Astrocyte (in vitro differentiated cells and primary cell): ENCODE data around the gene MFSD11. TPM values are rescaled to one million over a fixed set of nuclear protein-coding genes. Genes with fewer than 3 reads are reported as not detected.
"Not testable (repeated sequence)": the region's sequence is repeated elsewhere in the genome, so short reads cannot be mapped to it uniquely, and the experiment has no call there.

Source experiments
- DNase-seq: peaks from one replicate; pipeline ENCODE4 v3.0.0-alpha.2; 2010; ENCODE audit warnings: low read depth
- FAIRE-seq: peaks from 2 replicates; lab custom pipeline; 2011; peaks lifted over from hg19 to GRCh38; lab: Jason Lieb, UNC
- H2AFZ ChIP-seq: 2 replicates; pipeline ENCODE4 v1.6.0; 2012; ENCODE audit warnings: low read depth, low read length, inconsistent platforms
- H3K27ac ChIP-seq: 2 replicates; pipeline ENCODE4 v1.5.1; 2011; ENCODE audit warnings: low read depth, low read length, inconsistent platforms
- H3K27me3 ChIP-seq: 2 replicates; pipeline ENCODE4 v1.6.0; 2011; ENCODE audit warnings: low read length, inconsistent platforms; ENCODE audit not compliant: insufficient read depth
- H3K36me3 ChIP-seq: 2 replicates; pipeline ENCODE4 v1.5.1; 2011; ENCODE audit warnings: low read length, inconsistent platforms; ENCODE audit not compliant: insufficient read depth
- H3K4me1 ChIP-seq: 2 replicates; pipeline ENCODE4 v1.5.1; 2011; ENCODE audit warnings: low read length, inconsistent platforms; ENCODE audit not compliant: insufficient read depth
- H3K4me2 ChIP-seq: 2 replicates; pipeline ENCODE4 v1.6.0; 2012; ENCODE audit warnings: low read length, inconsistent platforms
- H3K4me3 ChIP-seq: 2 replicates; pipeline ENCODE4 v1.5.1; 2011; ENCODE audit warnings: low read depth, mild to moderate bottlenecking, low read length, inconsistent platforms; ENCODE audit not compliant: insufficient read depth
- H3K79me2 ChIP-seq: 2 replicates; pipeline ENCODE4 v1.6.0; 2012; ENCODE audit warnings: mild to moderate bottlenecking, low read length, inconsistent platforms; ENCODE audit not compliant: insufficient read depth
- H3K9ac ChIP-seq: 2 replicates; pipeline ENCODE4 v1.6.0; 2012; ENCODE audit warnings: mild to moderate bottlenecking, low read length, inconsistent platforms
- H3K9me3 ChIP-seq: 2 replicates; pipeline ENCODE4 v1.5.1; 2012; ENCODE audit warnings: low read depth, mild to moderate bottlenecking, low read length, inconsistent platforms; ENCODE audit not compliant: insufficient read depth
- H4K20me1 ChIP-seq: 2 replicates; pipeline ENCODE4 v1.6.0; 2012; ENCODE audit warnings: low read length, inconsistent platforms; ENCODE audit not compliant: insufficient read depth
- H3K27ac Mint-ChIP-seq: one replicate; pipeline ENCODE4 v1.8.0; 2021; ENCODE audit warnings: mild to moderate bottlenecking, mixed read lengths; ENCODE audit not compliant: unreplicated experiment
- H3K27me3 Mint-ChIP-seq: one replicate; pipeline ENCODE4 v1.8.0; 2021; ENCODE audit warnings: low read depth, mixed read lengths; ENCODE audit not compliant: unreplicated experiment
- H3K36me3 Mint-ChIP-seq: one replicate; pipeline ENCODE4 v1.8.0; 2021; ENCODE audit warnings: low read depth, mixed read lengths; ENCODE audit not compliant: unreplicated experiment
- H3K4me1 Mint-ChIP-seq: one replicate; pipeline ENCODE4 v1.8.0; 2021; ENCODE audit warnings: low read depth, mixed read lengths; ENCODE audit not compliant: unreplicated experiment
- H3K4me3 Mint-ChIP-seq: one replicate; pipeline ENCODE4 v1.8.0; 2021; ENCODE audit warnings: mild to moderate bottlenecking, moderate library complexity, mixed read lengths; ENCODE audit not compliant: unreplicated experiment
- H3K9me3 Mint-ChIP-seq: one replicate; pipeline ENCODE4 v1.8.0; 2021; ENCODE audit warnings: mild to moderate bottlenecking, mixed read lengths; ENCODE audit not compliant: unreplicated experiment
- CTCF ChIP-seq: IDR thresholded peaks from 2 replicates; pipeline ENCODE4 v1.5.1; 2011; ENCODE audit warnings: low read depth, mild to moderate bottlenecking, inconsistent platforms, low read length, moderate library complexity; ENCODE audit not compliant: insufficient read depth
- EZH2 ChIP-seq: IDR thresholded peaks from 2 replicates; pipeline ENCODE4 v1.6.1; 2012; ENCODE audit warnings: mild to moderate bottlenecking, low read length, inconsistent platforms; ENCODE audit not compliant: insufficient read depth
- total RNA-seq: library from RNA; stranded (reverse); gene quantifications from 2 replicates; pipeline ENCODE4 v1.2.1, GENCODE V29; 2021

The MFSD11 gene
- total RNA-seq, 1 donor from 2014 or later, result 20.9 TPM

GRCh38 chr17:76784926-76785325 lies 47.0 kb downstream of the MFSD11 start:
- TF ChIP-seq EZH2 (no peak), CTCF (no peak)
- Histone ChIP-seq H3K4me1 (no peaks in the 10 kb centered on the region), H4K20me1 (no peaks in the 10 kb centered on the region), H3K79me2 (no peaks in the 10 kb centered on the region), H3K9me3 (no peaks in the 10 kb centered on the region), H3K27me3 (no peaks in the 10 kb centered on the region), H3K36me3 (peaks cover 2% of the 10 kb centered on the region), H3K4me3 (no peak overlapping the region), H3K9ac (no peak overlapping the region), H3K4me2 (no peak overlapping the region), H2AFZ (no peak overlapping the region), H3K27ac (no peak overlapping the region)
- FAIRE-seq (no peak), DNase-seq (no peak)
- H3K36me3 Mint-ChIP-seq, result peaks cover 1% of the 10 kb centered on the region
- H3K9me3 Mint-ChIP-seq, result no peaks in the 10 kb centered on the region
- no peak overlapping the region for H3K4me3 Mint-ChIP-seq
- H3K27me3 Mint-ChIP-seq, result no peaks in the 10 kb centered on the region
- peaks cover 10% of the 10 kb centered on the region for H3K4me1 Mint-ChIP-seq
- no peak overlapping the region for H3K27ac Mint-ChIP-seq

- not testable (repeated sequence) for H3K27me3 ChIP-seq, H3K9ac ChIP-seq, H3K27ac ChIP-seq, H3K4me1 ChIP-seq, H3K4me3 Mint-ChIP-seq, FAIRE-seq, H3K9me3 ChIP-seq, H3K9me3 Mint-ChIP-seq, H3K27ac Mint-ChIP-seq, H2AFZ ChIP-seq, DNase-seq, H3K79me2 ChIP-seq, H4K20me1 ChIP-seq, H3K36me3 Mint-ChIP-seq, H3K36me3 ChIP-seq, H3K27me3 Mint-ChIP-seq, H3K4me3 ChIP-seq, H3K4me2 ChIP-seq
- peaks cover 22% of the 10 kb centered on the region for H3K4me1 Mint-ChIP-seq
These were observed 49.9 kb downstream of the MFSD11 start for GRCh38 chr17:76787866-76788265.

DNA sequence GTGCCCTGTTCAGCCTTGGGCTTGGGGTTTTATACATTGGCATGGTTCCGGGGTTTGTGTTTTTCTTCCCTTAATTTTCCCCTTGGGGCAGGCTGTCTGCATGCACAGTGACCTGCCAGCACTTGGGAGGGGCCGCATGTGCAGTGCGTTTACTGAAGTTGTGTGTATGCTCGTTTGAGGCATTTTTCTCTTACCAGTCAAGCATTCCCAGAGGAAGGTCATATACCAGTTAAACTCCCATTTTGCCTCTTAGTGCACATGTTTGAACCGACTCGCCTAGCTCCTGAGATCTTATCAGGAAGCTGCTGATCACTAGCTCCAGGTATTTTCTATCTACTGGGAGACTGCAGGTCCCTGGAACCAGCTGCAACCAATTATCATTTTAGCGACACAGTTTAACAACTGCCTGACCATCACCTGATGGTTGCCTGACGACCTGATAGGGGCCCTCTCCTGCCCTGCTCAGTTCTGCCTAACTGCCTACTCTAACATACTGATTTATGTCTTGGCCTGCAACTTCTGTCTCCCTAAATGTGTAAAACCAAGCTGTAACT lies 51.4 kb downstream of the MFSD11 start:
- DNase-seq (no peak), FAIRE-seq (no peak)
- Mint-ChIP-seq H3K4me3 (no peak overlapping the region), H3K36me3 (peaks cover 3% of the 10 kb centered on the region), H3K9me3 (no peaks in the 10 kb centered on the region), H3K27me3 (no peaks in the 10 kb centered on the region), H3K27ac (no peak overlapping the region), H3K4me1 (peaks cover 22% of the 10 kb centered on the region)
- H3K27me3 ChIP-seq, result no peaks in the 10 kb centered on the region
- no peaks in the 10 kb centered on the region for H3K79me2 ChIP-seq
- no peaks in the 10 kb centered on the region for H4K20me1 ChIP-seq
- H3K9me3 ChIP-seq, result no peaks in the 10 kb centered on the region
- no peak overlapping the region for H2AFZ ChIP-seq
- H3K9ac ChIP-seq, result no peak overlapping the region
- H3K36me3 ChIP-seq, result no peaks in the 10 kb centered on the region
- H3K27ac ChIP-seq, result no peak overlapping the region
- no peak overlapping the region for H3K4me2 ChIP-seq
- TF ChIP-seq EZH2 (no peak), CTCF (no peak)
- peaks cover 3% of the 10 kb centered on the region for H3K4me1 ChIP-seq
- H3K4me3 ChIP-seq, result no peak overlapping the region
